HCT116 (cell line): Measurements from ENCODE around the gene M1AP. TPM values are rescaled to one million over a fixed set of nuclear protein-coding genes. Genes with fewer than 3 reads are reported as not detected.

Experiments used
- ATAC-seq: fragments of 200-7000 bp; cut with Tn5 transposase; 2 replicates; pipeline ENCODE4 v1.9.1; 2020; ENCODE audit warnings: mild to moderate bottlenecking, moderate library complexity
- BruUV-seq: library from RNA; stranded (reverse); fragments of 400-500 nt; replicated peaks from 2 replicates; lab custom pipeline; 2021; lab: Mats Ljungman, UMichigan
- CTCF ChIA-PET: fragments of 300-600 bp; sonication (Branson Sonifier 250); formaldehyde crosslinking; loops from one replicate; lab custom pipeline; 2021; ENCODE audit warnings: antibody characterized with exemption; lab: Charles Lee
- POLR2A ChIA-PET: fragments of 300-600, 350-600 bp; sonication (Branson Sonifier 250); formaldehyde crosslinking; loops from one replicate; lab custom pipeline; 2021; ENCODE audit warnings: antibody characterized with exemption; lab: Charles Lee
- RAD21 ChIA-PET, 2 experiments: fragments of 300-600 bp; sonication (Branson Sonifier 250); formaldehyde crosslinking; loops; one replicate each; lab custom pipeline; 2023; ENCODE audit warnings: low total read pairs in 2 of 2; ENCODE audit not compliant: uncharacterized antibody in 2 of 2, unreplicated experiment in 2 of 2, low non-redundant PET in 1 of 2; lab: Charles Lee
- DNase-seq: peaks from one replicate; pipeline ENCODE4 v3.0.0-alpha.2; 2010; ENCODE audit warnings: low read depth, low spot score
- H2AFZ ChIP-seq: fragments of 200-600 bp; shearing (Covaris generic), sonication (generic); 2 replicates; pipeline ENCODE4 v1.6.1; 2017; ENCODE audit warnings: low read depth, mixed run types, mixed read lengths, antibody characterized with exemption, low read length; ENCODE audit not compliant: poor library complexity, severe bottlenecking
- H3K27ac ChIP-seq: 2 replicates; pipeline ENCODE4 v1.5.1; 2012; ENCODE audit warnings: low read depth, low read length
- H3K27me3 ChIP-seq: fragments of 200-600 bp; sonication (generic); 2 replicates; pipeline ENCODE4 v1.6.1; 2016; ENCODE audit warnings: mixed run types, low read length, mixed read lengths; ENCODE audit not compliant: insufficient read depth
- H3K36me3 ChIP-seq, 2 experiments: fragments of 200-500 bp in 1 of 2; fragments of 200-600 bp in 1 of 2; sonication (Bioruptor generic) in 1 of 2; sonication (generic) in 1 of 2; 2 replicates each; pipeline versions ENCODE4 v1.5.1 to v1.6.1; 2014 to 2016; ENCODE audit warnings: low read length in 2 of 2, inconsistent platforms in 1 of 2, mixed read lengths in 1 of 2, mixed run types in 1 of 2; ENCODE audit not compliant: insufficient read depth in 2 of 2, control insufficient read depth in 1 of 2
- H3K4me1 ChIP-seq, 2 experiments: fragments of 200-600 bp in 1 of 2; sonication (generic) in 1 of 2; 2 replicates each; pipeline versions ENCODE4 v1.5.1 to v1.6.1; 2012 to 2017; ENCODE audit warnings: low read length in 2 of 2, inconsistent platforms in 1 of 2, mild to moderate bottlenecking in 1 of 2, mixed read lengths in 1 of 2, mixed run types in 1 of 2, moderate library complexity in 1 of 2; ENCODE audit not compliant: insufficient read depth in 2 of 2, control insufficient read depth in 1 of 2
- H3K4me2 ChIP-seq: fragments of 200-600 bp; sonication (generic); 2 replicates; pipeline ENCODE4 v1.6.1; 2017; ENCODE audit warnings: mixed run types, low read length, mixed read lengths
- H3K4me3 ChIP-seq, 2 experiments: fragments of 200-600 bp in 1 of 2; sonication (generic) in 1 of 2; replicated peaks in 1 of 2; 2 replicates each; pipeline ENCODE4 v1.5.1; 2011 to 2016; ENCODE audit warnings: low read length in 2 of 2, control low read depth in 1 of 2, low read depth in 1 of 2, mild to moderate bottlenecking in 1 of 2, mixed read lengths in 1 of 2, mixed run types in 1 of 2
- H3K79me2 ChIP-seq: fragments of 200-600 bp; sonication (generic); 2 replicates; pipeline ENCODE4 v1.6.1; 2017; ENCODE audit warnings: mild to moderate bottlenecking, mixed run types, low read length, moderate library complexity, mixed read lengths; ENCODE audit not compliant: insufficient read depth
- H3K9ac ChIP-seq: fragments of 200-600 bp; sonication (generic); 2 replicates; pipeline ENCODE4 v1.6.1; 2016; ENCODE audit warnings: low read length, mixed read lengths
- H3K9me2 ChIP-seq: fragments of 200-600 bp; sonication (generic), shearing (Covaris generic); 2 replicates; pipeline ENCODE4 v1.6.1; 2017; ENCODE audit warnings: mixed run types, mild to moderate bottlenecking, moderate library complexity; ENCODE audit not compliant: insufficient read depth
- H3K9me3 ChIP-seq, 2 experiments: fragments of 200-500 bp in 1 of 2; fragments of 200-600 bp in 1 of 2; sonication (Bioruptor generic) in 1 of 2; sonication (generic) in 1 of 2; 2 replicates each; pipeline ENCODE4 v1.6.1; 2014 to 2017; ENCODE audit warnings: low read length in 2 of 2, mixed read lengths in 2 of 2, inconsistent platforms in 1 of 2, low read depth in 1 of 2, mild to moderate bottlenecking in 1 of 2, mixed run types in 1 of 2, moderate library complexity in 1 of 2; ENCODE audit not compliant: control insufficient read depth in 1 of 2, insufficient read depth in 1 of 2
- H4K20me1 ChIP-seq: fragments of 200-600 bp; sonication (generic), shearing (Covaris generic); 2 replicates; pipeline ENCODE4 v1.6.1; 2017; ENCODE audit warnings: mixed run types, mild to moderate bottlenecking, moderate library complexity; ENCODE audit not compliant: insufficient read depth
- ATF3 ChIP-seq: IDR thresholded peaks from 2 replicates; pipeline ENCODE4 v1.6.1; 2012
- EGR1 ChIP-seq: IDR thresholded peaks from 2 replicates; pipeline ENCODE4 v1.6.1; 2012; ENCODE audit warnings: low read depth
- EZH2 ChIP-seq: fragments of 200-600 bp; sonication (generic); IDR thresholded peaks from 2 replicates; pipeline ENCODE4 v1.6.1; 2017; ENCODE audit warnings: antibody characterized with exemption, mixed run types
- FOSL1 ChIP-seq: IDR thresholded peaks from 2 replicates; pipeline ENCODE4 v1.6.1; 2012; ENCODE audit warnings: low read depth
- JUND ChIP-seq: IDR thresholded peaks from 2 replicates; pipeline ENCODE4 v1.6.1; 2012
- MAX ChIP-seq: IDR thresholded peaks from 2 replicates; pipeline ENCODE4 v1.6.1; 2012
- RAD21 ChIP-seq: IDR thresholded peaks from 2 replicates; pipeline ENCODE4 v1.6.1; 2012; ENCODE audit warnings: low read depth, mild to moderate bottlenecking
- REST ChIP-seq: IDR thresholded peaks from 2 replicates; pipeline ENCODE4 v1.6.1; 2012; ENCODE audit warnings: low read depth
- SP1 ChIP-seq: IDR thresholded peaks from 2 replicates; pipeline ENCODE4 v1.6.1; 2012; ENCODE audit warnings: low read depth
- SRF ChIP-seq: IDR thresholded peaks from 2 replicates; pipeline ENCODE4 v1.6.1; 2012; ENCODE audit warnings: low read depth
- YY1 ChIP-seq: IDR thresholded peaks from 2 replicates; pipeline ENCODE4 v1.6.1; 2011; ENCODE audit warnings: low read length, low read depth, moderate library complexity, mild to moderate bottlenecking; ENCODE audit not compliant: insufficient replicate concordance; ENCODE audit errors: extremely low read depth
- ZFX ChIP-seq: fragments of 450-650 bp; IDR thresholded peaks from 2 replicates; pipeline ENCODE4 v1.6.1; 2017
- ZNF274 ChIP-seq: fragments of 200-500 bp; sonication (Bioruptor generic); IDR thresholded peaks from 2 replicates; pipeline ENCODE4 v1.6.1; 2014; ENCODE audit warnings: mild to moderate bottlenecking, low read depth, low read length, inconsistent platforms
- intact Hi-C: fragments of 100-400 bp; cut with micrococcal nuclease; formaldehyde crosslinking; loops from 2 replicates; pipeline ENCODE4 v1.10.0; 2022
- total RNA-seq: library from RNA; stranded (reverse); gene quantifications from one replicate; pipeline ENCODE4 v1.2.1, GENCODE V29; 2021; ENCODE audit not compliant: unreplicated experiment

Gene M1AP
- total RNA-seq, 1 experiment from 2014 or later: 28.2 TPM

- BruUV-seq: no TSS peak
- Histone ChIP-seq H3K79me2 (no peaks in the 10 kb centered on the region), H3K4me3 (no peak overlapping the region), H3K9ac (no peak overlapping the region), H3K36me3 (no peaks in the 10 kb centered on the region), H3K4me2 (no peak overlapping the region), H3K27me3 (no peaks in the 10 kb centered on the region), H3K9me3 (no peaks in the 10 kb centered on the region), H4K20me1 (no peaks in the 10 kb centered on the region), H3K4me1 (no peaks in the 10 kb centered on the region), H3K9me2 (no peaks in the 10 kb centered on the region), H3K27ac (no peak overlapping the region), H2AFZ (no peak overlapping the region)
- ChIA-PET RAD21 (no interaction called here), POLR2A (no interaction called here), CTCF (no interaction called here)
- DNase-seq (no peak), ATAC-seq (no peak)
- TF ChIP-seq FOSL1: no peak
- TF ChIP-seq JUND: no peak
- no peak for TF ChIP-seq EZH2
- no peak for TF ChIP-seq EGR1
- no peak for TF ChIP-seq SRF
- TF ChIP-seq ZFX: no peak
- no peak for TF ChIP-seq RAD21
- no peak for TF ChIP-seq ATF3
- intact Hi-C loops: no loop called here
Measured at GRCh38 chr2:74593826-74594772, 54.0 kb downstream of the M1AP start.

- H3K4me3 ChIP-seq: no peak overlapping the region
- no peak overlapping the region for H3K4me2 ChIP-seq
- H3K9me3 ChIP-seq: no peaks in the 10 kb centered on the region
- no peaks in the 10 kb centered on the region for H3K36me3 ChIP-seq
- ChIA-PET RAD21 (interaction anchor here in 1 of 2 experiments (1.3 kb wide), 1 partner anchor 106 kb away, joined by 3 read pairs; the partner anchor contains the start of genes CCDC142 and TTC31), POLR2A (no interaction called here), CTCF (interaction anchor here (0.8 to 1.8 kb wide), 2 partner anchors 9 to 197 kb away, joined by 4 read pairs; no protein-coding TSS in a partner anchor)
- no peak overlapping the region for H3K9ac ChIP-seq
- no peak overlapping the region for H2AFZ ChIP-seq
- peaks cover 6 to 9% of the 10 kb centered on the region in 2 experiments; a peak in 3 of 4 replicates for H3K4me1 ChIP-seq
- intact Hi-C loops: no loop called here
- no peaks in the 10 kb centered on the region for H3K9me2 ChIP-seq
- no peaks in the 10 kb centered on the region for H3K27me3 ChIP-seq
- no peaks in the 10 kb centered on the region for H4K20me1 ChIP-seq
- ATAC-seq (no peak), DNase-seq (no peak)
- no peak overlapping the region for H3K27ac ChIP-seq
- no peaks in the 10 kb centered on the region for H3K79me2 ChIP-seq
- no TSS peak for BruUV-seq
- no peak for TF ChIP-seq ZFX
- no peak for TF ChIP-seq FOSL1
- TF ChIP-seq SP1: no peak
- no peak for TF ChIP-seq YY1
- no peak for TF ChIP-seq ZNF274
- TF ChIP-seq JUND: no peak
- no peak for TF ChIP-seq EGR1
- no peak for TF ChIP-seq MAX
- no peak for TF ChIP-seq REST
Measured at GRCh38 chr2:74588664-74589063, 59.5 kb downstream of the M1AP start.
